HG03354 (cell line): ENCODE measurements around the gene DCN.
A peak's percentile ranks its signal among the peaks of the same experiment; 100 is the strongest.

Experiments
- ATAC-seq: cut with Tn5 transposase; IDR thresholded peaks from one replicate; pipeline ENCODE4 v1.9.1; 2021; ENCODE audit warnings: mild to moderate bottlenecking; ENCODE audit not compliant: unreplicated experiment, poor library complexity, severe bottlenecking

The DCN gene

DNA sequence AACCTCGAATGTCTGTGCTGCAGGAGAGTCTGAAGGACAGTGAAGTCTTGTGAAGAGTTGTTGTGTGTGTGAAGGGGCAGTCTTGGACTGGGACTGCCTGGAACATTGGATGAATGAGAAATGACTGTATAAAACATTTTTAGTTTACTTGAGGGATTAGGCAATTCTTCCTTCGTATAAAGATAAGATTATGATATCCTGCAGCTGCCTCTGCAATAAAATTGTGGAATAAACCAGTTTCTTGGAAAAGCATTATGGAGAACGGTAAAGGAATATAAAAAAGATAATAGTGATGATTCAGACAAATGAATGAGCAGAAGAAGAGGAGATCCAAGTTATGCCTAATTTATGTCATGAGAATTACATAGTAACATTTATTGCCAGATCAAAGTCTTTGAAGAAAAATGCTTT lies 40.4 kb downstream of the DCN start:
- no peak for ATAC-seq

DNA sequence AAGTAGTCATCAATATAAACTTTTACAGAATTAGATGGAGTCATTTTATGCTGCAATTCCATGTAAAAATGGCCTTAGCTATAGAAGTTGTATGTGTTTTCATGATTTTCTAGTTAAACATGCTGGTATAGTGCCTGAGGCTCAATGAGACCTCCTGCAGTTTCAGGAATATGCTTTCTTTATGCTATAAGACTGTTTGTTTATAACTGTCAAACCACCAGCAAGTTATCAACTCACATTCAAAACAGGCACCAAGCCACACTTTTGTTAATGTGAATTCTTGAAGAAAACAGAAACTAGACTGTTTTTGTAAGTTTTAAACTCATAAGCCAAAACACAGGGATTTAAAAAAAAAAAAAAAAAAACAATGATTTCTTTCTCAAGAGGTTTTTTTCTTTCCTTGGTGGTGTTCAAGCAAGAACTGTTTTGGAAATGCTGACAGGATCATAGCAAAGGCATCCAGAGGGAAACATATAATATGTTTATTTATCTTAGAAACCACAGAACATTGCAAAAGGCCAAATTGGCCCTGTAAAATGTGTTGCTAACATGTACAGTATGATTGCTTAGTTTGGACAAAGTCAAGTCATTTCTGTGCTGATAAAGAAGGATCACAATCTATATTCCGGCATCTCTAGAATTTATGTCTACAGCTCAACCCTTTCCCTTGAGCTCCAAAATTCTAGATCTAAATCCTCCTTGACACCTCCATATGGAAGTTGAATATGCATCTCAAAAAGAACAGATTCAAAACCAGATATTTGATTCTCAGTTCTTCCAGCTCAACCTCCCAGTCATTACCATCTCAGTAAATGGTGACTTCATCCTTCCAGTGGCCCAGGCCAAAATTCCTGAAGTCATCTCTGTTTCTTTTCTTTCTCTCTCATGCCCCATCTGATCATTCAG lies 42.3 kb downstream of the DCN start:
- no peak for ATAC-seq

DNA sequence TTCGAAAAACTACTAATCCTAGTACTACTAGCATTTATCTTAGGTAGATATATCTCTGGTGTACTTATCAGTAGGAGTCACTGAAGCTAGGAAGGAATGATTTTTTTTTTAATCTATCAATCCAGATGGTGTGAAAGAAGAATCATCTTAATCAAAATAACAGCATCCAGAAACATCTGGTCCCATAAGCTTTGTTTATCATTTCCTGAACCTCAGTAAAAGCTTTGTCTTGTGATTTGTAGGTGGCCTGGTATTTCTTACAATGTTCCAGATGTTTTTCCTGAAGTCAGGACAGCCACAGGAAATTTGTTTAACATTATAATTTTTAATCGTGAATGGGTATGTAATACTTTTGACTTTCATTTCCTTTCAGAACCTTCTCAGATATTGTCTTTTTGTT lies 43.3 kb downstream of the DCN start:
- ATAC-seq, result no peak

DNA sequence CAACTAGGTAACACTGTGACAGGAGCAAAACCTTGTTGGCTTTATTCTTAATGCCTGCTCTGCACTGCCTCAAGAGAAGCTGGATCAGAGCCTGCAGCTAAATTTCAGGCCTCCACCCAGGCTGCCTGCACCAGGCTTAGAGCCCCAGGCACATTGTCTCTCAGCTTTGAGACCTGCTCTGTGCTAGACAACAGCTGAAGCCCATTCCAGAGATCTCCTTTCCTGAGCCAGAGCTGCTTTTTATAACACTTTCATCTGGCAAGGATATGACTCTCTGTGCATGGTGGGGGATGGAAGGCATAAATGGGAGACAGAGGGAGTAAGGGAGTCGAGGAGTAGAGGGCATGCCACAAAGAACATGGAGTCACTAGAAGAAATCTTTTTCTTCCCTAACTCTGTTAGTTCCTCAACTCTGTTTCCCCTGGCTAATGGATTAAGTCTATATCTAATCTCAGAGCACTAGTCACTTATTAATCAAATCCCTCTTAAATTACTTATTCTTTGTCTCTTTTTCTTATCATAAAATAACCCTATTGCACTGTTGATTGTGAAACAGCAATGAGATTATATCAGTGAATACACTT lies 44.2 kb downstream of the DCN start:
- no peak for ATAC-seq

DNA sequence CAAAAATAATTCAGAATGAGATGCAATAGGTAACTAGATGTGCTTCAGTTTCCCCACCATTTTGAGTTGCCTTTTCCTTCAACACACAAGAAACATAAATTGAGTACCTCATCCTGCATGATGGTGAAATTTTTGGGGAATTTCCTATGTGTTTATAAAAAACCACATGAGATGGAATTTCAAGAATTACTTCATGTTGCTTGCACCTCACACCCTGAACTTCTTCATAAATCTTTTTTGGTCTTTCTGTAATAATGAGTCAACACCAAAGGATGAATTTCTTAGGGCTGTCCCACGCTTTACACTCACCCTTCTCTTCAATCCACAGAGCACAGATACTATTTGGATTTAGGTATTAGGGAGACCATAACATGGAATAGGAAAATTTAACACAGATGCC lies 48.7 kb downstream of the DCN start:
- no peak for ATAC-seq

DNA sequence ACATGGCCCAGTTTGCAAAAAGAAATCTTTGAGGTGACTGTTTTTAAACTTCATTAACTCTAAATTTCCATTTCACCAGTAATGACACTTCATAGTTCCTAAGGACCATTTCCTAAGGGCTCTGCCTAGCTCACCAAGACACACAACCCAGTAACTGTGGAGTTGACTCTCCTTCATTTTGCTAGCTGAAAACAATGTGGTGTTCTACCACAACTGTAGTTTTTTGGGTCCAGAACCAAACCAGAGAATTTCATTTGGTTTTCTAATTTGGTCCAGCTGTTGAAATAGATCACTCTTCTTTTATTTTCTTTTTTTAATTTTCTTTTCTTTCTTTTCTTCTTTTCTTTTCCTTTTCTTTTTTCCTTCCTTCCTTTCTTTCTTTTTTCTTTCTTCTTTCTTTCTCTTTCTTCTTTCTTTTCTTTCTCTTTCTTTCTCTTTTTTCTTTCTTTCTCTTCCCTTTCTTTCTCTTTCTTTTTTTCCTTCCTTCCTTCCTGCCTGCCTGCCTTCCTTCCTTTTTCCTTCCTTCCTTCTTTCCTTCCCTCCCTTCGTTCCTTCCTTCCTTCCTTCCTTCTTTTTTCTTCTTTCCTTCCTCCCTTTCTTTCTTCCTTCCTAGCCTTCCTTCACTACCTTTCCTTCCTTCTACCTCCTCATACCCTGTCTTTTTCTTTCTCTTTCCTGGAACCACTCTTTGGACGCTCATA lies 52.8 kb downstream of the DCN start:
- no peak for ATAC-seq

DNA sequence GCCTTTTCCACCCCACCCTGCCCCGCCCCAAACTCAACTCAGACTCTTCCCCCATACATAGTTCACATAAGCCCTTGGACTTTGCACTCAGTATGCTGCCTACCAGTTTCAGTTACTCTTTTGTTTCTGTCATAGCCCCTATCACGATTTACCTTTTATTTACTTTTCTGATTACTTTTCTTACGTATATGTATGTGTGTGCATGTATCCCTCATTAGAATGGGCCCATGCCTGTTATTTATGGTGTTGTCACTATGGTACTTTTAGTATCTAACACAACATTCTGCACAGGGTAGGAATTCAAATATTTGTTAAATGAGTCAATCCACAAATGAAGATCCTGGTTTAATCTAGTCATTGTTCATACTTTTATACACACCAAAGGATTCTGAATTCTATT lies 54.9 kb downstream of the DCN start:
- ATAC-seq, result no peak

DNA sequence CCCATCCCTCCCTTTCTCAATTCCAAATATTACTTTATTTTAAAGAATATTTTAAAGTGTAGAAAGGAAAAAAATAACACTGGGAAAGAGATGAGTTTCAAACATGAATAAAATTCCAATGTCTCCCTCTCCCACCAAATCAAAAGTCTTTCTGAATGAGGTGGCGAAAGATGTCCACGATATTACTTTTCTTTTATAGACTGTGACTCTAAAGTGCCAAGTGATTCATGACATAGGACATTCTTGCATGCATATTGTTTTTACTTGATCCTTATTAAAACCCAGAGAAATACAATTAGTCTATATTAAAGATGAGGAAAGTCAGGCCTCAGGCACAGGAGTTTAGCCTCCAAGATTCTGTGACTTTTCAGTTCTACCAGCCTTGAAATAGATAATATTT lies 55.3 kb downstream of the DCN start:
- ATAC-seq, result no peak

DNA sequence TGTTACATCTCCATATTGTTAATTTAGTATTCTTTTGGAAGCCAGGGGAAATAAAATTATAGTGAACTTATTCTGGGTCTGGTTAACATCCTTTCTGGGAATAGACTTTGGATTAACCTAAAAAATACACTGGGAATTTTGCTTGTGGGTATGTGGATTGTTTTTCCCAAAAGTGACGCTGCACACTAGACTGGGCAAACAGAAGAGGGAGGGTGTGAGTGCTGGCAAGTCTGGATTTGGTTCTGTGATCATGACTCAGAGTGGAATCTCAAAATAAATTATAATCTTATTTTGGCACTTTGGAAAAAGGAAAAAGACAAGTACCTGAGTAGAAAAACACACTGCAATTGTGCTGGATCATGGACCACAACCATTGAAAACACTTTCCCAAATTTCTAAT lies 56.1 kb downstream of the DCN start:
- ATAC-seq, result no peak

DNA sequence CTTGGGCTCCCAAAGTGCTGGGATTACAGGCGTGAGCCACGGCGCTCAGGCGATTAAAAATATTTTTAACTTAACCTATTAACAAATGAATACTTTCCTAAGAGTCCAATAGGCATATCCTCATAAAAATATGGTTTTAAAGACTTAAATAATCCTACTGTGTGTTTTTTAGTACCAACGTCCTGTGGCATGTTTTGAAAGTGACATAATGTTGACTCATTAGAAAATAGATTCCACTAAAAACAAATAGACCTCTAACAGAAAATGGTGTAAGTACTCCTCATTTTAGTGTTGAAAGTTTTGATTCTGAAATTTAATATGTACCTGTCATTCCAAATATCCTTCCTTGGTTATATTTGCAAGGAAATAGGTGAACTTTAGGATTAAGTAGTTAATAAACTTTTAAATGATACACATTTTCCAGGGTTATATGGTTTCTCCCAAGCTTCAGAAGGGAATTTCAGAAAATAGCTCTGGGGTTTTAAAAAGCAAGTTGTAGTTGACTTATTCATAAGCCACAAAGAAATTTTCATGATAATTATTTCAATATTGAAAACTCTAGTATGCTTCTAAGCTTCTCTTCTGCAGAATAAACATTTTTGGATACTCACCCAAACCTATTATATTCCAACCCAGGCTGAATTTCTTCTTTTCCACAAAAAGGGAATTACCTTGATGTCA lies 59.2 kb downstream of the DCN start:
- no peak for ATAC-seq

DNA sequence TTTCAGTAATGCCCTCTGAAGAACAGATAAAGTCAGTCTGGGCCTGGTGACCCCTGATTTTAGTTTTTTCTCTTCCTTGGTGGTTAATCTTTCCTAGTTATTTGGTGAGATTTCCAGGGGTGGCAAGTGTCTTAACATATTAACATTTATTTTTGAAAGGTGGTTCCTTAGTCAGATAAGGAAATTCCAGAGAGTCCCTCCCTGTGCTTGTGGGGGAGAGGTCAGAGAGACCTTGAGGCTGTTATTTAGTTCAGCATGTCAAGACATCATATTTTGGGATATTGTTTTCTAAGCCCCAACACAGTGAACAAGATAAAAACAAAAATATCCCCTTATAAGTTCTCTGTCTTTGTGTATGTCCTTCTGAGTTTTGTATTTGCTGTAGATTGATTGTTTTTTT lies 61.8 kb downstream of the DCN start:
- ATAC-seq, result no peak

DNA sequence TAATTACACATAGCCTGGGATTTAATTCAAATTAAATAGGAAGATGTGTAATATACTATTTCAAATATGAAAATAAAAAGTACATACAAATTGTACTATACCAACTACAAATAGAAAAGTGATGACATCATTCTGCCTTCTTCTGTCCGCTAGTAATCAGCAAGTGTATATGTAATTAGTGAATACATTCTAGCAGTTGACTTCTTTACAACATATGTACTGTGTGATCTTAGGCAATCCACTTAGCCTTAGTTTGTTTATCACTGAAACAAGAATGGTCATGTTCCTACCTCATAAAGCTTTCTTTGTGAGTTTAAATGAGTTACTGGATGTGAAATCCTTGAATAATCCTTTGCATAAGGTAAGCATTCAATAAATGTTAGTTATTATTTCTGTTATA lies 63.5 kb downstream of the DCN start:
- no peak for ATAC-seq

DNA sequence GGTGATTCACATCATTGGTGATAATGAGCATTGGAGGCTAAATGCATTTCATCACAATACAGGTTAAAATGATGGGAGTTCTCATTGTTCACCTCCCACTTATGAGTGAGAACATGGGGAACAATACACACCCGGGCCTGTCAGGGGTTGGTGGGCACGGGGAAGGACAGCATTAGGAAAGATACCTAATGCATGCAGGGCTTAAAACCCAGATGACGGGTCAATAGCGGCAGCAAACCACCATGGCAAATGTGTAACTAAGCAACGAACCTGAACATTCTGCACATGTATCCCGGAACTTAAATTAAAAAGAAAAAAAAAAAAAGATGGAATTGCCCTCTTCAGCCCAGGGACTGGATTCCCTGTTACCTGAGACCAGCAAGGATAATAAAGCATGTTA lies 69.0 kb downstream of the DCN start:
- ATAC-seq, result no peak

DNA sequence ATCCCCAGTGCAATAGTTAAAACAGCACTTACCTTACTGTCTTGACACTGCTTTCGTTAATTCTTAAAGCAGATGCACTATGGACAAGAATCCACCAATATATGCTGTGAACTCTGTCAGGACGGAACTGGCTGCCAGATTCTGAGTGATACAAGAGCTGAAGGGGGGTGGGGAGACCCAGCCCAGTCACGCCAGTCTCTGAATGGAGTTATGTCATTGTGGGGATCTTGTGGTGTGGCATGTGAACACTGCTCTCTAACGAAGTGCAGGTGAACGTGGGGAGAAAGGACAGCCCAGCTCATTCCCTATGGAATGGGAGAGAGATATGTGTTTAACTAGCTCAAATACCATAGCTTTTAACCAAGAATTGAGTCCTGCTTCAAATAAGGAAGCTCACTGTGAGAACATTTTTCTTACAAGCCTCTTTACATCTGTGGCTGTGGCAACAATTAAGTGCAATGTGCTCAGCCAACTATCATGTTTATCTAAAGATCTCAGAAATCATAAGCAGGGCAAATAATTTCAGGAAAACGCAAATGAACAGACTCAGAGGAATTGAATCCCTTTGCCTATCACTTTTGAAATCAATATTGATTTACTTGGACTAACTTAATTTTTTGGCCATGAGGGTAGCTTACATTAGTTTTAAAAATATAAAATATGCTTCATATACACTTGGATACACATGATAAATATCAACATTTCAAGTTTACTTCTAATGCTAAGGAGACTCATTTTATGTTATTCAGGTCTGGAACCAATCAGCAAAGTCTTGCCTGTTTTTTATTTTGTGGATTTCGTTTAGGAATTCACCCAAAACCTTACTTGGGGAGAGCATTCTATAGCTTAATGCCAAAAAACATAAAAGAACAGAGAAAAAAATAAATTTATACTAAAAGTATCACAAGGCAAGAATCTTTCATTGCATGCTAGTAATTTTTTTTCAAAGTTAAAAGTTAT lies 71.0 kb downstream of the DCN start, which contains the start of gene LUM:
Gene LUM (minus strand): TSS at position 129 of the 960 bp plus-strand sequence. CDS start 2,515 bp downstream, outside the sequence.
- no peak for ATAC-seq

DNA sequence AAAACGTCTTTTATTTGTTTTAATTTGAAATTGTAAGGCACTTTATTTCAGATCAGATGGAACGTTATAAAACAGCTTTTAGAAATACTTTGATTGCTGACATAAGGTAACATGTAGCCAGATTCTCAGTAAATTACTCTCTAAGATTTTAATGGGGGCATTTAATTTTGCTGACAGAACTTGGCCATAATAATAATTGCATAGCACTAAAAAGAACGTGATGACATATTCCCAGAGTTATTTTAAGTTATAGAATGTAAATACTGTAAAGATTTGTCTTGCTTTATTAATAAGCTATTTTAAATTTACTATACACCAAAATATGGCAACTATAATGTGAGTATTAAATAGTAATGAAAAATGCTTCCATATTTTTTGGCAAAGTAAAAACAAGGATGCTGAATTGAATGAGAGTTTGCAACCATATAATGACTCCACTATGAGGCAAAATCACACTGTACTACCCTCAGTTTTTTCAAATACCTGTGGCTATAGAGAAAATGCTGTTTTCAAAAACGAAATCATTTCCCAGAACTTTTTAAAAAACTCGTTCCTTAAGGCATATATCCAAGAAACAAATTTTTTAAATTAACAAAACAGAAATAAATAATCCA lies 72.2 kb downstream of the DCN start:
- no peak for ATAC-seq

DNA sequence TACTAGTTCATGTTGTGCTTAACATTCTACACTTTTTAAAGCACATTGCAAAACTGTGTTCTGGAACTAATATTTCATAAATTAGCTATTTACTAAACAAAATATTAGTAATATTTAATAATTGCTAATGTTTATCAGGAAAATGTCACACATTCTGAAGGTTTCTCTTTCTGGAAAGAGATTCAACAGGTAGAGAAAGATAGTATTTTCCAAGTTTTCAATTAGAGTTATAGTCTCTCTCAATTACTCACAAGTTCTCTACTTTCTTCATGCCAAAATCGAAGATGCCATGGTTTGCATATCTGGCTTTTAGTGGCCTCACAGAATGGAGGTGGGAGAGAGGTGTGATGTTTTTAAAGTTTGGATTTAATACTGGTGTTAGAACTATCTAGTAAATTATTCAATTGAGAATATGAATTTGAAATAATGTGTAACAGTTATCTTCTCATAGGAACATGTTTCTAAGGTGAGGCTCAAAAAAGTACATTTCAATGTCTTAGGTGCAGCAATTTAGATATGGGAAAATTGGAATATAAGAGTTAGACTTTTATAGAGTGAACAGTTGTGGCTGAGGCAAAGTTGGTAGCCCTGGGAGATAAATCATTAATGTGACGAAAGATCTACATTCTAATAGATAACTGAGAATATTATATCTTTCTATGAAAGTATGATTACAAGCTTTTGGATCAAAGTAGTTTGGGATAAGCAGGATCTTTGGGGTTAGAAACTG lies 72.9 kb downstream of the DCN start:
- no peak for ATAC-seq

DNA sequence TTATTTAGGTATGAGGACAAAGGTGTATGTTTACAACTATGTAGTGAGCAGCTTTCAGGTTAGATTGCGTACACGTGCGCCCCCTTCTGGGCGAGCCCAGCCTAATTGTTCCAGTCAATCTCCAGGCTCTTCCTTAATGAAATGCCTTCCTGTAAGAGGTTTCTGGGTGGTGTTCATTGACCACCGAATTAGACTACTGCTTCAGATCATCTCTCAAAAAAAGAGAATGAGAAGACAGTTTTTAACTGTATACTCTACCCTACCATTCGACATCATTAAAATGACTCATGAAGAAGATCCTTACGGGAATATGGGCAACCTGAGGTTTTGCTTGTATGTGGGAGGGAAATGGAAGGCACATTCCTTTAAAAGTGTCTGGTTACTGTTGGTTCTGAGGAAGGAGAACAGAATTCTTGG lies 73.5 kb downstream of the DCN start:
- peak; percentile 83 for ATAC-seq

DNA sequence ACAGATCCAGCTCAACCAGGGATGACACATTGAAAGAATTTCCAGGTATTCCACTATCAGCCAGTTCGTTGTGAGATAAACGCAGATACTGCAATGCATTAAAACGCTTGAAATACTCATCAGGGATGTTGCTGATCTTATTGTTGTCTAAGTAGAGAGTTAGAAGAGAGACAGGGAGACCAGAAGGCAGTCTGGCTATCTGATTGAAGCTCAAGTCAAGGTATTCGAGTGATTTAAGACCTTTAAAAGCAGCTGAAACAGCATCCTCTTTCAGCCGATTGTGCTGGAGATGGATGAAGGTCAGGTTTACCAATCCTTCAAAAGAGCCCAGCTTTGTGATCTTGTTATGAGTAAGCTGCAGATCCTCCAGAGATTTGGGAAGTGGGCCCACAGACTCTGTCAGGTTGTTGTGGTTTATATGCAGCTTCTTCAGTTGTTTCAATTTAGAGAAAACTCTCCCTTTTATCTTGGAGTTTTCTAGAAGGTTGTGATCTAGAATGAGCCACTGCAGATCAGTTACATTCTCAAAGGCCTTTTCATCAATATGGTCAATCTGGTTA lies 74.3 kb downstream of the DCN start:
- no peak for ATAC-seq
